SK-N-SH (cell line): ENCODE measurements around the gene GPC5.

Experiments
- EP300 ChIP-seq, 2 experiments: IDR thresholded peaks; 2 replicates each; pipeline versions ENCODE4 v1.4.0 to v1.6.1; 2012; ENCODE audit warnings: borderline replicate concordance in 1 of 2, low read depth in 1 of 2, low read length in 1 of 2
- JUND ChIP-seq: IDR thresholded peaks from 2 replicates; pipeline ENCODE4 v1.4.0; 2012
- MXI1 ChIP-seq: IDR thresholded peaks from 2 replicates; pipeline ENCODE4 v1.6.1; 2012; ENCODE audit warnings: mild to moderate bottlenecking, low read depth, low read length, improper control_type of control experiment
- NFIC ChIP-seq: IDR thresholded peaks from 2 replicates; pipeline ENCODE4 v1.4.0; 2012; ENCODE audit warnings: borderline replicate concordance
- NRF1 ChIP-seq: IDR thresholded peaks from 2 replicates; pipeline ENCODE4 v1.6.1; 2012; ENCODE audit warnings: low read depth, mild to moderate bottlenecking, low read length
- POLR2AphosphoS5 ChIP-seq: IDR thresholded peaks from 2 replicates; pipeline ENCODE4 v1.6.1; 2012; ENCODE audit warnings: low read depth, low read length
- RCOR1 ChIP-seq: fragments of 150-350 bp; IDR thresholded peaks from 2 replicates; pipeline ENCODE4 v1.6.1; 2017; ENCODE audit warnings: antibody characterized with exemption, low read length
- TCF12 ChIP-seq: IDR thresholded peaks from 2 replicates; pipeline ENCODE4 v1.4.0; 2012
- TF ChIP-seq, protein P1 (sequence below): fragments of 200-600 bp; sonication (generic); IDR thresholded peaks from 2 replicates; pipeline ENCODE4 v1.6.1; 2017; ENCODE audit warnings: antibody characterized with exemption, mild to moderate bottlenecking, moderate library complexity
- TF ChIP-seq, protein P2 (sequence below): IDR thresholded peaks from 2 replicates; pipeline ENCODE4 v1.6.1; 2012; ENCODE audit warnings: mild to moderate bottlenecking, low read depth, low read length, moderate library complexity

- TF ChIP-seq, protein P1, sequence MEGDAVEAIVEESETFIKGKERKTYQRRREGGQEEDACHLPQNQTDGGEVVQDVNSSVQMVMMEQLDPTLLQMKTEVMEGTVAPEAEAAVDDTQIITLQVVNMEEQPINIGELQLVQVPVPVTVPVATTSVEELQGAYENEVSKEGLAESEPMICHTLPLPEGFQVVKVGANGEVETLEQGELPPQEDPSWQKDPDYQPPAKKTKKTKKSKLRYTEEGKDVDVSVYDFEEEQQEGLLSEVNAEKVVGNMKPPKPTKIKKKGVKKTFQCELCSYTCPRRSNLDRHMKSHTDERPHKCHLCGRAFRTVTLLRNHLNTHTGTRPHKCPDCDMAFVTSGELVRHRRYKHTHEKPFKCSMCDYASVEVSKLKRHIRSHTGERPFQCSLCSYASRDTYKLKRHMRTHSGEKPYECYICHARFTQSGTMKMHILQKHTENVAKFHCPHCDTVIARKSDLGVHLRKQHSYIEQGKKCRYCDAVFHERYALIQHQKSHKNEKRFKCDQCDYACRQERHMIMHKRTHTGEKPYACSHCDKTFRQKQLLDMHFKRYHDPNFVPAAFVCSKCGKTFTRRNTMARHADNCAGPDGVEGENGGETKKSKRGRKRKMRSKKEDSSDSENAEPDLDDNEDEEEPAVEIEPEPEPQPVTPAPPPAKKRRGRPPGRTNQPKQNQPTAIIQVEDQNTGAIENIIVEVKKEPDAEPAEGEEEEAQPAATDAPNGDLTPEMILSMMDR, result no peak
- TF ChIP-seq NRF1 (no peak), JUND (no peak), NFIC (no peak), POLR2AphosphoS5 (no peak), MXI1 (no peak), TCF12 (peak; percentile 17; the same call in 1 of the 2 replicates), EP300 (IDR thresholded peaks at IDR 0.05; ENCODE audit: borderline replicate concordance in 1 of 2, low read depth in 1 of 2, low read length in 1 of 2) (no peak), RCOR1 (no peak)
- TF ChIP-seq, protein P2, sequence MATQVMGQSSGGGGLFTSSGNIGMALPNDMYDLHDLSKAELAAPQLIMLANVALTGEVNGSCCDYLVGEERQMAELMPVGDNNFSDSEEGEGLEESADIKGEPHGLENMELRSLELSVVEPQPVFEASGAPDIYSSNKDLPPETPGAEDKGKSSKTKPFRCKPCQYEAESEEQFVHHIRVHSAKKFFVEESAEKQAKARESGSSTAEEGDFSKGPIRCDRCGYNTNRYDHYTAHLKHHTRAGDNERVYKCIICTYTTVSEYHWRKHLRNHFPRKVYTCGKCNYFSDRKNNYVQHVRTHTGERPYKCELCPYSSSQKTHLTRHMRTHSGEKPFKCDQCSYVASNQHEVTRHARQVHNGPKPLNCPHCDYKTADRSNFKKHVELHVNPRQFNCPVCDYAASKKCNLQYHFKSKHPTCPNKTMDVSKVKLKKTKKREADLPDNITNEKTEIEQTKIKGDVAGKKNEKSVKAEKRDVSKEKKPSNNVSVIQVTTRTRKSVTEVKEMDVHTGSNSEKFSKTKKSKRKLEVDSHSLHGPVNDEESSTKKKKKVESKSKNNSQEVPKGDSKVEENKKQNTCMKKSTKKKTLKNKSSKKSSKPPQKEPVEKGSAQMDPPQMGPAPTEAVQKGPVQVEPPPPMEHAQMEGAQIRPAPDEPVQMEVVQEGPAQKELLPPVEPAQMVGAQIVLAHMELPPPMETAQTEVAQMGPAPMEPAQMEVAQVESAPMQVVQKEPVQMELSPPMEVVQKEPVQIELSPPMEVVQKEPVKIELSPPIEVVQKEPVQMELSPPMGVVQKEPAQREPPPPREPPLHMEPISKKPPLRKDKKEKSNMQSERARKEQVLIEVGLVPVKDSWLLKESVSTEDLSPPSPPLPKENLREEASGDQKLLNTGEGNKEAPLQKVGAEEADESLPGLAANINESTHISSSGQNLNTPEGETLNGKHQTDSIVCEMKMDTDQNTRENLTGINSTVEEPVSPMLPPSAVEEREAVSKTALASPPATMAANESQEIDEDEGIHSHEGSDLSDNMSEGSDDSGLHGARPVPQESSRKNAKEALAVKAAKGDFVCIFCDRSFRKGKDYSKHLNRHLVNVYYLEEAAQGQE, result no peak
Measured at GRCh38 chr13:92807353-92807752, 1408.9 kb downstream of the GPC5 start.
